WTC11 (cell line): Measurements from ENCODE around the gene CSF1R. TPM values are rescaled to one million over a fixed set of nuclear protein-coding genes. Genes with fewer than 3 reads are reported as not detected.

Experiments used
- ATAC-seq: fragments of 200-7000 bp; cut with Tn5 transposase; 2 replicates; pipeline ENCODE4 v1.10.0; 2021; ENCODE audit warnings: mild to moderate bottlenecking, moderate library complexity
- CTCF ChIA-PET: fragments of 300-600 bp; sonication (Branson Sonifier 250); formaldehyde crosslinking; loops from one replicate; lab custom pipeline; 2021; ENCODE audit warnings: antibody characterized with exemption; lab: Charles Lee
- POLR2A ChIA-PET: fragments of 350-600 bp; sonication (Branson Sonifier 250); formaldehyde crosslinking; loops from one replicate; lab custom pipeline; 2021; ENCODE audit warnings: antibody characterized with exemption; lab: Charles Lee
- DNase-seq: peaks from one replicate; pipeline ENCODE4 v3.0.0; 2021; ENCODE audit warnings: low spot score
- H3K27ac Mint-ChIP-seq: 2 replicates; pipeline ENCODE4 v1.8.0; 2021; ENCODE audit warnings: mixed read lengths
- H3K27me3 Mint-ChIP-seq: 2 replicates; pipeline ENCODE4 v1.8.0; 2021; ENCODE audit warnings: low read depth, mild to moderate bottlenecking, moderate library complexity, mixed read lengths
- H3K36me3 Mint-ChIP-seq: 2 replicates; pipeline ENCODE4 v1.8.0; 2021; ENCODE audit warnings: mixed read lengths
- H3K4me1 Mint-ChIP-seq: 2 replicates; pipeline ENCODE4 v1.8.0; 2022; ENCODE audit warnings: mixed read lengths
- H3K4me3 Mint-ChIP-seq: 2 replicates; pipeline ENCODE4 v1.8.0; 2021; ENCODE audit warnings: mild to moderate bottlenecking, moderate library complexity, mixed read lengths
- H3K9me3 Mint-ChIP-seq: 2 replicates; pipeline ENCODE4 v1.8.0; 2021; ENCODE audit warnings: mixed read lengths
- AFF4 ChIP-seq: sonication (generic); formaldehyde crosslinking; IDR thresholded peaks from 2 replicates; pipeline ENCODE4 v1.8.1; 2023; ENCODE audit warnings: mild to moderate bottlenecking, missing genetic modification reagents, borderline replicate concordance
- CTCF ChIP-seq: fragments of 200-600 bp; IDR thresholded peaks from 2 replicates; pipeline ENCODE4 v1.8.0; 2022; ENCODE audit warnings: antibody characterized with exemption
- EMX1 ChIP-seq: fragments of 250-450 bp; sonication (Bioruptor Pico); IDR thresholded peaks from 2 replicates; pipeline ENCODE4 v1.8.0; 2021; ENCODE audit warnings: mild to moderate bottlenecking
- ETV6 ChIP-seq: sonication (generic); formaldehyde crosslinking; IDR thresholded peaks from 2 replicates; pipeline ENCODE4 v1.8.1; 2022; ENCODE audit warnings: mild to moderate bottlenecking, missing genetic modification reagents
- FOXJ3 ChIP-seq: sonication (generic); formaldehyde crosslinking; IDR thresholded peaks from 2 replicates; pipeline ENCODE4 v1.9.0; 2021; ENCODE audit warnings: missing genetic modification reagents, mild to moderate bottlenecking, borderline replicate concordance
- JAZF1 ChIP-seq: fragments of 250-450 bp; sonication (Bioruptor Pico); IDR thresholded peaks from 2 replicates; pipeline ENCODE4 v1.9.0; 2021; ENCODE audit warnings: moderate library complexity, mild to moderate bottlenecking, inconsistent platforms
- MAX ChIP-seq: sonication (generic); formaldehyde crosslinking; IDR thresholded peaks from 2 replicates; pipeline ENCODE4 v1.8.0; 2022; ENCODE audit warnings: mild to moderate bottlenecking, missing genetic modification reagents
- NFE2L1 ChIP-seq: sonication (generic); formaldehyde crosslinking; IDR thresholded peaks from 2 replicates; pipeline ENCODE4 v1.8.1; 2023; ENCODE audit warnings: missing genetic modification reagents
- NFYB ChIP-seq: sonication (generic); formaldehyde crosslinking; conservative IDR thresholded peaks from 2 replicates; pipeline ENCODE4 v1.8.0; 2022; ENCODE audit warnings: low read depth, missing genetic modification reagents
- OVOL2 ChIP-seq: fragments of 250-450 bp; sonication (Bioruptor Pico); IDR thresholded peaks from 2 replicates; pipeline ENCODE4 v1.9.0; 2021; ENCODE audit warnings: mild to moderate bottlenecking, borderline replicate concordance
- PRRX2 ChIP-seq: fragments of 250-450 bp; sonication (Bioruptor Pico); IDR thresholded peaks from 2 replicates; pipeline ENCODE4 v1.8.0; 2021; ENCODE audit warnings: mild to moderate bottlenecking
- SMAD3 ChIP-seq: sonication (generic); formaldehyde crosslinking; IDR thresholded peaks from 2 replicates; pipeline ENCODE4 v1.8.0; 2022; ENCODE audit warnings: missing genetic modification reagents, mild to moderate bottlenecking, borderline replicate concordance
- SMAD4 ChIP-seq: sonication (generic); formaldehyde crosslinking; IDR thresholded peaks from 2 replicates; pipeline ENCODE4 v1.8.0; 2022; ENCODE audit warnings: mild to moderate bottlenecking, missing genetic modification reagents
- TCF7 ChIP-seq: sonication (generic); formaldehyde crosslinking; IDR thresholded peaks from 2 replicates; pipeline ENCODE4 v1.8.0; 2022; ENCODE audit warnings: mild to moderate bottlenecking, low read depth, missing genetic modification reagents, moderate library complexity
- TEAD4 ChIP-seq: sonication (generic); formaldehyde crosslinking; IDR thresholded peaks from 2 replicates; pipeline ENCODE4 v1.8.0; 2022; ENCODE audit warnings: mild to moderate bottlenecking, missing genetic modification reagents
- ZBTB21 ChIP-seq: sonication (generic); formaldehyde crosslinking; IDR thresholded peaks from 2 replicates; pipeline ENCODE4 v1.8.1; 2023; ENCODE audit warnings: mild to moderate bottlenecking, missing genetic modification reagents, borderline replicate concordance
- ZNF423 ChIP-seq: fragments of 250-450 bp; sonication (Bioruptor Pico); IDR thresholded peaks from 2 replicates; pipeline ENCODE4 v2.1.2; 2022; ENCODE audit warnings: mild to moderate bottlenecking, moderate library complexity
- ZNF671 ChIP-seq: fragments of 250-450 bp; sonication (Bioruptor Pico); IDR thresholded peaks from 2 replicates; pipeline ENCODE4 v1.8.0; 2021; ENCODE audit warnings: mild to moderate bottlenecking
- total RNA-seq: library from RNA; stranded (reverse); gene quantifications from 3 replicates; pipeline ENCODE4 v1.2.3, GENCODE V29; 2021
- TF ChIP-seq, protein P1 (sequence below): sonication (generic); formaldehyde crosslinking; IDR thresholded peaks from 2 replicates; pipeline ENCODE4 v1.8.0; 2022; ENCODE audit warnings: mild to moderate bottlenecking, missing genetic modification reagents

CSF1R gene
- total RNA-seq, 1 experiment from 2014 or later: 0.20 TPM

DNA sequence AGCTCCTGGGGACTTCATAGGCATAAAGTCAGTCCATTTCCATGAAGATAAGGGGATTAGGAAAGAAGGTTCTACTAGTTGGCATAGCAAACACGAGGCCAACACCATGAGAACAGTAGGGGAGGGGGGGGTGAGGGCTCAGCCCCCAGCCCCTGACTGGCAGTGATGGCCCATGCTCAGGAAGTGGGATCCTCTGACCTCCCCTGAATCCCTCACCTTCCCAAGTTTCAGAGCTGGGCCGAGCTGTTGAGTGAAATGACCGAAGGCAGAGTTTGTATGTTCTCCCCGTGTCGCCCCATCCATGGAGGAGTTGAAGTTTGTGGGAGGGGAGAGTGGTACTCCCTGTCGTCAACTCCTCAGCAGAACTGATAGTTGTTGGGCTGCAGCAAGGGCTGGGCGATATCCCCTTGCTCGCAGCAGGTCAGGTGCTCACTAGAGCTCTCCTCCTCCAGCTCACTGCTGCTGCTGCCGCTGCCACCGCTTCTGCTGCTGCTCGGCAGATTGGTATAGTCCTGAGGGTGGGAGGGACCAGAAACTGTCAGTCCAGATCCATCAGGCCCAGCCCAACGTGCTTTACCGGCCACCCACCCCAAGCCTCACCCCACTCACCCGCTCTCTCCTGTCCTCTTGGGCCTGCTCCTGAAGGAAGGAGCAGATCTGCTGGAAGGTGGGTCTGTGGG, 32.5 kb downstream of the CSF1R start:
- no peak for ATAC-seq
- CTCF ChIA-PET: interaction anchor here (0.8 kb wide), 1 partner anchor 165 kb away, joined by 3 read pairs; no protein-coding TSS in a partner anchor
- no peak overlapping the region for H3K27ac Mint-ChIP-seq

More for the DNA sequence above, 32.5 kb downstream of the CSF1R start:
- H3K27me3 Mint-ChIP-seq: peaks cover 4% of the 10 kb centered on the region; the same call in 1 of the 2 replicates
- no peak for TF ChIP-seq ETV6 (CRISPR knock-in tag)
- TF ChIP-seq TCF7 (CRISPR knock-in tag): no peak
- no peak for TF ChIP-seq MAX (CRISPR knock-in tag)
- TF ChIP-seq ZBTB21 (CRISPR knock-in tag): no peak
- no peak for TF ChIP-seq TEAD4 (CRISPR knock-in tag)
- no peak for TF ChIP-seq CTCF
- no peak for TF ChIP-seq JAZF1 (CRISPR knock-in tag)
- no peak for TF ChIP-seq EMX1 (CRISPR knock-in tag)
- no peak for TF ChIP-seq AFF4 (CRISPR knock-in tag)
- no peak for TF ChIP-seq PRRX2
- no peak for TF ChIP-seq SMAD4 (CRISPR knock-in tag)
- TF ChIP-seq, protein P1, sequence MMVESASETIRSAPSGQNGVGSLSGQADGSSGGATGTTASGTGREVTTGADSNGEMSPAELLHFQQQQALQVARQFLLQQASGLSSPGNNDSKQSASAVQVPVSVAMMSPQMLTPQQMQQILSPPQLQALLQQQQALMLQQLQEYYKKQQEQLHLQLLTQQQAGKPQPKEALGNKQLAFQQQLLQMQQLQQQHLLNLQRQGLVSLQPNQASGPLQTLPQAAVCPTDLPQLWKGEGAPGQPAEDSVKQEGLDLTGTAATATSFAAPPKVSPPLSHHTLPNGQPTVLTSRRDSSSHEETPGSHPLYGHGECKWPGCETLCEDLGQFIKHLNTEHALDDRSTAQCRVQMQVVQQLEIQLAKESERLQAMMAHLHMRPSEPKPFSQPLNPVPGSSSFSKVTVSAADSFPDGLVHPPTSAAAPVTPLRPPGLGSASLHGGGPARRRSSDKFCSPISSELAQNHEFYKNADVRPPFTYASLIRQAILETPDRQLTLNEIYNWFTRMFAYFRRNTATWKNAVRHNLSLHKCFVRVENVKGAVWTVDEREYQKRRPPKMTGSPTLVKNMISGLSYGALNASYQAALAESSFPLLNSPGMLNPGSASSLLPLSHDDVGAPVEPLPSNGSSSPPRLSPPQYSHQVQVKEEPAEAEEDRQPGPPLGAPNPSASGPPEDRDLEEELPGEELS (CRISPR knock-in tag): no peak
- TF ChIP-seq FOXJ3 (CRISPR knock-in tag): no peak
- no peak for TF ChIP-seq ZNF423 (CRISPR knock-in tag)
- TF ChIP-seq ZNF671 (CRISPR knock-in tag): no peak
- TF ChIP-seq NFYB: no peak
- TF ChIP-seq NFE2L1 (CRISPR knock-in tag): no peak
- TF ChIP-seq OVOL2 (CRISPR knock-in tag): no peak
- no peak for TF ChIP-seq SMAD3
- no peak overlapping the region for H3K4me3 Mint-ChIP-seq
- peaks cover 37% of the 10 kb centered on the region for H3K36me3 Mint-ChIP-seq
- POLR2A ChIA-PET: no interaction called here
- no peaks in the 10 kb centered on the region for H3K9me3 Mint-ChIP-seq
- no peak for DNase-seq
- peaks cover 17% of the 10 kb centered on the region for H3K4me1 Mint-ChIP-seq
